ENCODE data around the gene CEBPZ. TPM values are rescaled to one million over a fixed set of nuclear protein-coding genes. Genes with fewer than 3 reads are reported as not detected.

CEBPZ gene
- total and polyA plus RNA-seq, 2 donors (not counting 3 experiments of a cell fraction or from before 2014, with no cell fraction given): 3.6 to 46.9 TPM

DNA sequence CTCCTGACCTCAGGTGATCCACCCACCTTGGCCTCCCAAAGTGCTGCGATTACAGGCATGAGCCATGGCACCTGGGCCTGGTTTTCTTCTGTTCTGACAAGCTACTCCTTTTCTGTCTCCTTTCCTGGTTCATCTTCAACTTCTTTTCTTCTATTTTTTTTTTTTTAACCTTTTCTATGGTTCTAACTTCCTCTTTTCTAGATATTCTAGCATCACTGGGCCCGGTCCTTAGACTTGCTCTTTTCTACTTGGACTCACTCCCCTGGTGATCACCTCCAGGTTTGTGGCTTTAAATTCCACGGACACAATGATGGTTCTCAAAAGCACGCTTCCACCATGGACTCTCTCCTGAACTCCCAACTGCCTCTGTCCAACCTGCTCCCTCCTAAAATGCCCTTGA, 76.6 kb downstream of the CEBPZ start:
- dilution Hi-C loops (cut with MboI; ENCODE audit: extremely low pct_ligation_motif_present, low sequenced_read_pairs): no loop called here
- FAIRE-seq: no peak
- DNase-seq (ENCODE audit: low read depth, low spot score): no peak
- CTCF ChIA-PET: no interaction called here
- Histone ChIP-seq H3K4me3 (replicated peaks in 1 of 3; ENCODE audit: insufficient read depth in 1 of 3, low read depth in 1 of 3, low read length in 3 of 3) (no peak overlapping the region), H3K9me1 (replicated peaks; ENCODE audit: control insufficient read depth, extremely low read depth, insufficient read depth, low read length) (no peaks in the 10 kb centered on the region), H3K79me2 (ENCODE audit: control insufficient read depth, insufficient read depth, low read length) (peaks cover 49% of the 10 kb centered on the region), H3K9ac (replicated peaks; ENCODE audit: extremely low read depth, insufficient read depth, low read length) (no peak overlapping the region), H3K4me1 (ENCODE audit: control insufficient read depth, extremely low read depth, insufficient read depth, low read length) (peaks cover 40% of the 10 kb centered on the region), H3K4me2 (ENCODE audit: insufficient read depth, low read length) (no peak overlapping the region), H4K20me1 (replicated peaks; ENCODE audit: control insufficient read depth, extremely low read depth, insufficient read depth, low read length) (no peaks in the 10 kb centered on the region), H3K36me3 (ENCODE audit: control insufficient read depth in 2 of 2, extremely low read depth in 1 of 2, insufficient read depth in 2 of 2, low read length in 2 of 2) (no peaks in the 10 kb centered on the region), H2AFZ (ENCODE audit: low read depth, low read length) (no peak overlapping the region), H3K9me3 (replicated peaks; ENCODE audit: control insufficient read depth, insufficient read depth, low read length) (no peaks in the 10 kb centered on the region), H3K27me3 (ENCODE audit: control insufficient read depth in 2 of 2, insufficient read depth in 2 of 2, low read length in 2 of 2) (no peaks in the 10 kb centered on the region), H3K27ac (ENCODE audit: insufficient read depth, low read depth, low read length) (no peak overlapping the region)
- no TSS peak for BruUV-seq (replicated peaks)
- intact Hi-C loops (cut with micrococcal nuclease): no loop called here
- POLR2A ChIA-PET: no interaction called here
- TF ChIP-seq, protein P1, sequence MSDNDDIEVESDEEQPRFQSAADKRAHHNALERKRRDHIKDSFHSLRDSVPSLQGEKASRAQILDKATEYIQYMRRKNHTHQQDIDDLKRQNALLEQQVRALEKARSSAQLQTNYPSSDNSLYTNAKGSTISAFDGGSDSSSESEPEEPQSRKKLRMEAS (IDR thresholded peaks at IDR 0.05; ENCODE audit: insufficient read depth, insufficient read length): no peak
- TF ChIP-seq EZH2 (IDR thresholded peaks at IDR 0.05; ENCODE audit: borderline replicate concordance, low read depth, low read length, severe bottlenecking): no peak
- TF ChIP-seq POLR2A (IDR thresholded peaks at IDR 0.05; ENCODE audit: low read depth, low read length): no peak
- TF ChIP-seq JUN (IDR thresholded peaks at IDR 0.05; ENCODE audit: borderline replicate concordance, insufficient read depth, insufficient read length, low read depth): no peak
- no peak for TF ChIP-seq POLR2AphosphoS5 (IDR thresholded peaks at IDR 0.05; ENCODE audit: insufficient read depth, low read depth, low read length)
- no peak for TF ChIP-seq GATA2 (IDR thresholded peaks at IDR 0.05; ENCODE audit: insufficient read depth, insufficient read length, low read depth, low read length)
- TF ChIP-seq FOS (IDR thresholded peaks at IDR 0.05; ENCODE audit: borderline replicate concordance, insufficient read depth, low read length): no peak
- TF ChIP-seq, protein P2, sequence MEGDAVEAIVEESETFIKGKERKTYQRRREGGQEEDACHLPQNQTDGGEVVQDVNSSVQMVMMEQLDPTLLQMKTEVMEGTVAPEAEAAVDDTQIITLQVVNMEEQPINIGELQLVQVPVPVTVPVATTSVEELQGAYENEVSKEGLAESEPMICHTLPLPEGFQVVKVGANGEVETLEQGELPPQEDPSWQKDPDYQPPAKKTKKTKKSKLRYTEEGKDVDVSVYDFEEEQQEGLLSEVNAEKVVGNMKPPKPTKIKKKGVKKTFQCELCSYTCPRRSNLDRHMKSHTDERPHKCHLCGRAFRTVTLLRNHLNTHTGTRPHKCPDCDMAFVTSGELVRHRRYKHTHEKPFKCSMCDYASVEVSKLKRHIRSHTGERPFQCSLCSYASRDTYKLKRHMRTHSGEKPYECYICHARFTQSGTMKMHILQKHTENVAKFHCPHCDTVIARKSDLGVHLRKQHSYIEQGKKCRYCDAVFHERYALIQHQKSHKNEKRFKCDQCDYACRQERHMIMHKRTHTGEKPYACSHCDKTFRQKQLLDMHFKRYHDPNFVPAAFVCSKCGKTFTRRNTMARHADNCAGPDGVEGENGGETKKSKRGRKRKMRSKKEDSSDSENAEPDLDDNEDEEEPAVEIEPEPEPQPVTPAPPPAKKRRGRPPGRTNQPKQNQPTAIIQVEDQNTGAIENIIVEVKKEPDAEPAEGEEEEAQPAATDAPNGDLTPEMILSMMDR (IDR thresholded peaks at IDR 0.05; ENCODE audit: extremely low read depth in 1 of 2, insufficient read depth in 1 of 2, low read depth in 1 of 2, low read length in 2 of 2): no peak
- TF ChIP-seq MYC (IDR thresholded peaks at IDR 0.05; ENCODE audit: low read depth, low read length): no peak
